Muscle of back (tissue), 11 donors: ENCODE results near the gene ITPR1. TPM values are rescaled to one million over a fixed set of nuclear protein-coding genes. Genes with fewer than 3 reads are reported as not detected.

Experiments
- DNase-seq, 3 donors: peaks; one replicate each; pipeline versions ENCODE4 v3.0.0 to v3.0.0-alpha.2; 2013
- polyA plus RNA-seq, 10 donors: library from polyadenylated mRNA; unstranded; fragments of 120-200 nt; gene quantifications; one replicate each; pipeline ENCODE4 v1.2.1, GENCODE V29; 2013; ENCODE audit not compliant: insufficient read length in 10 of 10

The ITPR1 gene
- polyA plus RNA-seq, 10 donors = 16.2 to 25.2 (median 20.5) TPM

DNA sequence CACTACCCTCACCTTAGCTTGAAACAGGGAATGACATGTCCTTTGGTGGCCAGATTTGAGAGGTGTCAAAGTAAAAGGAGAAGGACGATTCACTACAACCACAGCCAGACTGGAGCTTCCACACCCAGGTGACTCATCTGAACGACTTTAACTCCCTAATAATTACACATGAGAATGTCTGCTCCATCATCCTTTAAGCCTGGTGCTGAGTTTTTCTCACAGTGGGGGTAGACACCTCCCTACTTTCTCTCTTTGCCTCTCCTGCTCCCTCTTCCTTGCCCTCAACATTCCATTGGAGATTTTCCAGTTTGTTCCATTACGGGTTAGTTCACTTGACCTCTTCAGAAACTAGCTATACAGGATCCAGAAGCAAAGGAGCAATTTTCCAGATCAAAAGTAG, 331.8 kb downstream of the ITPR1 start:
- DNase-seq = peak in 1 of 3 donors; percentile 73

DNA sequence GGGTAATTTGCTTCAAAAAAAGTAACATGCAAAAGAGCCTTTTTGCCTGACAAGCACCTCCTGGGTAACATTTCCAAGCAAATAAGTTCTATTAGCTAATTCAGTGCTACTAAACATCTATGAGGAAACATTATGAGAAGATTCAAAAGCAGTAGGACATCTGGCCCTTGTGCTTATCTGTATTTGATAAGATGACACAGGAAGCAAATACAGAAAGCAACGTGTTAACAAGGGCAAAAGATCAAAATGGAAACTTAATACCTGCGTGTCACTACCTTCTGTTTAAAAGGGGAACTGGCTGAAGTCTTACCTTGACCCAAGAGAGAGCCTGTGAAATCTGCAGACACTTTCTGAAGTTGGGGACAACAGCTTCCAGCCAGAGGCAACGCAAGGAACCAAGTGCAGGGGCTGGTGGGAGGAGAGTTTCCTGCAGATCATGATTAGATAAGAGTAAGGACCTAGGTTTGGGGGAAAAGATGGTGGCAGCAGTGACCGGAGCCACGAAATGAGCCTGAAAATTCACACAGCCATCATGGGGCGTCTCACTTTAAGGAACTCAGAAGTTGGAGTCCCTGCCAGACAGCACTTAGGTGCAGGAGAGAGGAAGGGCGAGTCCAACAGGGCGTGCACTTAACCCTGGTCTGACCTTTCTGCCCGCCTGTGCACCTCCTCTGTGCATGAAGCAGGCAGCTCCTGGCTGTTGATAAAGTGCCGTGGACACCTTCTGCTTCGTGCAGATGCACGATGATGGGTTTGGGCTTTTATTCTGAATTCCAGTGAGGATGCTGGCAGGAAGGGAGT, 332.5 kb downstream of the ITPR1 start:
- no peak for DNase-seq

DNA sequence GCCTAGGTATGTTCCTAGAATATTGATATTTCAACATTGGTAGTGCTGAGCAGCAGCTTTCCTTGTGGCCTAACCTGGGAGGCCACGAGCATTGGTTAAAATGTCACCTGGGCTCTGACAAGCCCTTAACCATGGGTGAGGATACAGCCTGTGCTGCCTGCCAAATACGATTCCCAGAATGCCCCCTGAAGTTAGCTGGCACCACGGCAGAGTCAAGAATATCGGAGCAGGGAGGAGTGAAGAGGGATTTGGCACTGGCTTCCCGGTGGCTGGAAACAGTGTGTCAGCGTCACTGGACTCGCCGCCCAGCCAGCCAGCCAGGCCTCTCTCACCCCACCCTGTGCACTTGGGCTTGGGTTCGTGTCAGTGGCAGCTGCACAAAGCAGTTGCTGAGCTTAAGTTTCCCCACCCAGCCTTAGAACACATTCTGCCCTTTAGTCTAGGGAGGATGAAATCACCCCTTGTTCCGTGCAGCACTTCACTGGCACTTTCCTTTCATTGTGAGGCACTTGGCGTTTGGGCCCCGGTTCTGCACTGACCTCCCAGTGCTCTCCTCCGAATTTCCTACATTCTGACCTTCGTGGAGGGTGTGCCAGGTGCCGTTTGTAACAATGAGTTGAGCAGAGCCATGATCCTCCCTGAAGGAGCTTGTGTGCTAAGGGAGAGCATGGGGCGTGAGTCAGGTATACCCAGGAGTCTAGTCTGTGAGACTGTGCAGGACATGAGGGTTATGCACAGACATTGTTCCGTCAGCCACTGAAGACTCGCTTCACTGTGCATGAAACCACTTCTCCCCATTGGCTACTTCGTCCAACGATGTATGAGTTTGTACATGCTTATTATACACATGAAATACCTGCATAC, 333.3 kb downstream of the ITPR1 start:
- DNase-seq = peak; percentile 76 to 85 (median 79)

DNA sequence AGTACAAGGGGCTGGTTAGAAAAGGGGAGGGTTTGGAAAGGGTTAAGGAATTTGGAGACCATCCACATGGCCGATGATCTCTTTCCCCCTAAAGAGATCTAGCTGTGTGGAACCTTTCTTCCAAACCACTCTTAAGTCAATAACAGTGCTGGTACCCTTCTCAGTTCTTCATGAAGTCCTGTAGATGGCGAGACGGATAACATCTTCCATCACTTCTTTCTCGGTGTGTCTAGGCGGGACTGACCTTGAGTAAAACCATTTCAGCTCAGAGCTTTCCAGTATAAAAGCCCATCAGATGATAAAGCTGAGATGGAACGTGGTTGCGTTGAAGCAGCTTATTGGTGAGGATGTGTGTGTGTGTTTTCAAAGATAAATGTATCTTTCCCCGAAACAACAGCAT, 334.6 kb downstream of the ITPR1 start:
- no peak for DNase-seq

DNA sequence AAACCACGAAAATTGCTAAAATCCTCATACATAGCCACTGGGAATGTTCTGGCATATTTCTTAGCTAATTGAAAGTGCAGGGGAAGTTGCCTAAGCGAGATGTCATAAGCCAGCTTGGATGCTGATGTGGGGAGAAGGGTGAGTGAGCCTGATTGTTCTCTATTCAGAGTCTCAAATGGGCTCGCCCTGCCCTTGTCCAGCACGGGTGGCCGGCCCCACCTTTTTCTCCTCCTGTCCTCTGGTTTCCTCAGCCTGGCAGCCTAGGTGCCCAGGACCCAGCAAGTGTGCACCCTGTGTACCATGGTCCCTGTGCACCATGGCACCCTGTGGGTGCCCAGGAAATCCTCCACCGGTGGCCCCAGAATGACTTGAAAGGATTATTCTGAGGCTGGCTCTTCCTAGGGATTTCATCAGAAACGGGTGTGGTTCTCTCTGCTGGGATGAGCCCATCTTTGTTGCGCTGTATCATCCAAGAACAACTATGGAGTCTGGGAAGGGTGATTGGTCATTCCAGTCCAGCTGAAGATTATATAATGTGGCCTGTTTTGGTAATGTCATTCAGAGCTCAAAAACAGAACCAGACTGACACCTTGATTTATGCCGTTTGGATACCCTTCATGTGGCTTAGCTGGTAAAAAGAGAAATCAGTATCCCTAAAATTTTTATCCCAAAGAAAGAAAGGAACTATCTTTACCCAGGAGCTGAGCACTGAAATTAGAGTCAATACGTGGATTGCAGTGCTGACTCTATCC, 335.3 kb downstream of the ITPR1 start:
- peak in 1 of 3 donors; percentile 52 for DNase-seq

DNA sequence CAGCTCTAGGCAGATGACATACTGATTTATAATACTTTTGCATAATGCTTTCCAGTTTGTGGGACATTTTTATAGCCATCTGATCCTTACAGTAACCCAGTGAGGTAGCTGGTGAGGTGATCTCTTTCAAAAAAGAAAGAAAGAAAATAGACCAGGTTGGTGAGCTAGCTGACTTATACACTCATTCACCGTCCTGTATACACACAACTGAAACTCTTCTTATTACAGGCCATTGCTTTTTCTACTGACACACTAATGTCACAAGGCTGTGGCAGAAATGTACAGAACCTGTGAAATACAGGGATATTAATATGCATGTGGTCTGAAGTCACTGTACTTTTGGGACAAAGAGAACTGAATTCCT, 335.9 kb downstream of the ITPR1 start:
- DNase-seq = no peak

DNA sequence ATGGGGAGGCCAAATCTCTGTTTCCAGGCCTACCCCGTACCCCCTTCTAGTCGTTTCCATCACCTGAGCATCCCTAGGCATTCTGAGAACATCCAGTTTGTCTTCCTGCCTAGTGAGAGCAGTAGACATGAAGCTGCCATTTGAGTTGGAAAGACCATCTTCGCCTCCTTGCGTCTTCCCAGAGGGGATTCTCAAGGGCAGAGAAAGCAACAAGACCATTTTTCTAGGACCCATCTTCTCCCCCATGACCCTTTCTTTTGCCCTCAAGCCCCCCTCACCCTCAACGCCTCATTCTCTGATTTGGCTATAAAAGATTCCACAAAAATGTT, 337.4 kb downstream of the ITPR1 start:
- no peak for DNase-seq

DNA sequence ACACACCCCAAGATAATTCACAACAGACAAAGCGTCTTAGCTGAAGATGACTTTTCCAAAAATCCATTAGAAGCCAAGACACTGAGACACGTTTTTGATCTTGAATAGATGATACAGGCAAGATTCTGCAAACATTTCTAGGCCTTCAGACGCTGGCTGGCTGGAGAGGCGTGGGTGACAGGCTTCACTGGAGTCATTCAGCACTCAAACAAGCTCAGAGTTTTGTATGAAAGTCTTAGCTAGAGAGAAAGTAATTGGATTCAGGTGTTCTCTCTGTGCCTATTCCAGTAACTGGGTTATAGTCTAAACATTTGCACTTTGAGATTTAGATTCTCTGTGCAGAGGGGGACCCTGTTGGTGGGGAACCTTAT, 338.4 kb downstream of the ITPR1 start:
- DNase-seq = no peak

DNA sequence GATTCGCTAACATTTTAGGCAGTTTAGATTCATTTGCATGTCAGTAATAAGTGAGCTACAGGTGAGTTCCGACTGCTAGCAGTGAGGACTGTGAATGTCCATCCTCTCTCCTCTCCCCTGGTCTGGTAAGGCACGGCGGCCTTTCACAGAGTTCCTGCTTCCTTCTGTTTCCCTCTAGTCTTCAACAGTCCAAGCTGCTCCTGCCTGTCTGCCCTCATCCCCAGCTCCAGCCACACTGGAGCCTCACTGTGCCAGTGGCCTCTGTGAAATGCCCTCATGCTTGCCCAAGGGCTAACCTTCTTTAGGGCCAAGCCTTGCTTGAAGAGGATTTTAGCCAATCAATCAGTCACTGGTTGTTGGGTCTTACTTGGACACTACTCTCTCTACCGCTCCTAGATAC, 340.3 kb downstream of the ITPR1 start:
- no peak for DNase-seq

DNA sequence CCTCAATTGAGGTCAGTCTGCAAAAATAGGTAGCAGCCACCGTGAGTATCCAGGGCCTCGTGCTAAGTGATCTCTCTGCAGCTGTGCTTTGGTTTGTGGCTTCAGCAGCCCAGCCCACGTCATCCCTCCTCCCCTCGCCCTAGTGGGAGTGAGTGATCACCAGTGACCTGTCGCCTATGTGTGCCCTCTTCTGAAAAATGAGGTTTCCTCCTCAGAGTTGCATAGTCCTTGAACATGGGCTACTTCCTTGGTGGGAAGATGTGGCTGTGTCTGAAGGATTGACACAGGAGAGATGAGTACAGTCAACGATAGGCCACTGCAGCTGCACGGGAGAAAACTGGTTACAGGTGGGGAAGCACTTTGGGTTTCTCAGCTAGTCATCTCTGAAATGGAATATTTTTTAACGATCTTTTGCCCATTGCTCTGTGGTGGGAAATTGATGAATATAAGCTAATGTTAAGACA, 341.3 kb downstream of the ITPR1 start:
- DNase-seq = no peak

DNA sequence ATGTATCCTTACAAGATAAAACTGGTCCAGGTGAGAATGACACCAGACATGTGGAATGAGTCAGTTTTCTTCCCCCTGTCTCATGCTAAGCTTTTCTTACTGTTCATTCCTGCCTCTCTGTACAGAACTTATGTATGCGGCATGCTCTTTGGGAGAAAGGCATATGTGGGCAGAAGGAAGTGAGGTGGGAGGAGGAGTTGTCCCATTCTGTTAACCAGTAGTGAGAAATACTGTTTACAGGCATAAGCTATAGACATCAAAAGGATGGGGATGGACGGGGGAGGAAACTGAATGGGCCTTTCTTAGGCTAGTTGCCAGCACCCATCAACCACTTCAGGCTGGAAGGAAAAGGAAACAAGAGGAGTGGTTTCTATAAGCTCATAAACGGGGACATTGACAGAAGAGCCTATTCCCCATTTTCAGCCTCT, 342.5 kb downstream of the ITPR1 start:
- DNase-seq = no peak

DNA sequence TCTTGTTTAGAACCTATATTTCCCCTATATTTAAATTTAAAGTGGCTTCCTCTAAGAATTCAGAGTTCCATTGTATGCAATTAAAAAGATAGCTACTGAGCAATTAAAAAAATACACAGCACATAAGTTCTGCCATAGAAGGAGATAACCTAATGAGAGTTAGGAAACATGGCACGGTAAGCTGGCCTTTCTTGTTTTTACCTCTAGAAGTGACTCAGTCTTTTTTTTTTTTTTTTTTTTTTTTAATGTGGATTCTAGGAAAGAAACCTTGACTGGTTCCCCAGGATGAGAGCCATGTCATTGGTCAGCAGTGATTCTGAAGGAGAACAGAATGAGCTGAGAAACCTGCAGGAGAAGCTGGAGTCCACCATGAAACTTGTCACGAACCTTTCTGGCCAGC, 343.4 kb downstream of the ITPR1 start:
- DNase-seq = no peak

DNA sequence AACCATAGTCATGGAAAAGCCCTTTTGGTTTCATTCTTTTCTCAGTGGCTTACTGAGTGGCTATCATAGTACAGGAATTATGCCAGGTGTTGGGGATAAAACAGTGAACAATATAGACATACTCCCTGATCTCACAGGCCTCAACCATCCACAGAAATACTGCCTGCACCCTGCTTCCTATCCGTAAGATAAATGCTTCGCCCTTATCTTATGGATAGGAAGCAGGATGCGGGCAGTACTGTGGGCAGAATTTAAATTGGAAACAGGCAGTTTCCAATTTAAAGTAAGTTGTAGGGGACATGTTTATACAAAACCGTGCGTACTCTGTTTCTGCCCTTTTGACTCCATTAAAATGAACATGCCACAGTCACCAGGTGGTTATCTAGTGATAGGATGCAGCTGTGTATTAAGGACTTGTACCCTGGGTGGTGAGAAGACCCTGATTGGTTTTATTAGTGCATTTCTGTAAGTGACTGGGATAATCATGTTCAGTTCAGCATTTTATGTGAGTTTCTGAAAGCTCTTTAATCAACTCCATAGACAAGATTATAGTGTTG, 344.3 kb downstream of the ITPR1 start:
- DNase-seq = no peak

DNA sequence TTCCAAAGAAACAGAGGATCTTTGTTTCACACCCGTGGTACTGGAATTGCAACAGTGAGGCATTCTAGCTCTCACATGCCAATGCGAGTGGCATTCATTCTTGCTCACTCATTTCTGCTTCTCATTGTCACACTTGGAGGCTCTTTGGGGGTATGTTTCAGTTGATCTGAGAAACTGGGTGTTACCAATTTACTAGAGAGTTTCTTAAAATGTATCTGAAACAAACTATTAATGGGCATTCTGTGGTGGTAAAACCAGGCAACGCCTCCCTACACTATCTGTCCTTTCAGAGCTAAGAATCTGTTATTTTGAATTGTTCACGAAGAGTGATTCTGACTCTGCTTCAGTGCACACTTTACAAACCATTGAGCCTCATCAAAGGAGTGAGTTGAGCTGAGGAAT, 345.5 kb downstream of the ITPR1 start:
- DNase-seq = no peak

DNA sequence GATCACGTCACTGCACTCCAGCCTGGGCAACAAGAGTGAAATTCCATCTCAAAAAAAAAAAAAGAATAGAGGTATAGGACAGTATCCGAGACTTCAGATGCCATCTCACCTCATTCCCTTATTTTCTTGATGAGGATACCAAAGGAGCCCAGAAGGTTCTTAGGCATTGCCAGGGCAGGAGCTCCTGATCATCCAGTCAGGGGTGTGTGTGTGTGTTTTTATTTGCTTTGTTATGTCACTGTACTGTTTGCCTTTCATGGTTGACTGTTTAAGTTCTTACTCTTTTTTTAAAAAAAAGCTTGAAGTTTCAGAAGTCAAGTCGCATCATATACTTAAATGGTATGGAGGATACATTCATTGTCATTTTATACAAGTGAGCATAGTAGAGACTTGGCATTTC, 346.1 kb downstream of the ITPR1 start:
- no peak for DNase-seq

DNA sequence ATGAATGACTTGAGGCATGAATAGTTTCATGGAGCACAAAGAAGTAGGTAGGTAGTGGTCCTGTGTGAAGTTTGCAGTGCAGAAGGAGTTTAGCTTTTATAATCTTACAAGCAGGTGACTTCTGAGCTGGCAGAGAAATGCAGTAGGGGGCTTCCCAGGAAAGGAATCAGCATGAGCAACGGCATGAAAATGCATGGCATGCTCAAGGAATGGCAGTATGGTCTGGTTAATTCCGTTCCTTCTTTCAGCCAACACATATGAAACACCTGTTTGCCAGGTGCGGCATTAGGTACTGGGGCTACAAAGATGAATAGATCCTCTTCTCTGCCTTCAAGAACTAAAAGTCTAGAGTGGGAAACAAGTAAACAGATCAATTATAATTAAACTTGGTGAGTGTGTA, 348.1 kb downstream of the ITPR1 start:
- DNase-seq = no peak

DNA sequence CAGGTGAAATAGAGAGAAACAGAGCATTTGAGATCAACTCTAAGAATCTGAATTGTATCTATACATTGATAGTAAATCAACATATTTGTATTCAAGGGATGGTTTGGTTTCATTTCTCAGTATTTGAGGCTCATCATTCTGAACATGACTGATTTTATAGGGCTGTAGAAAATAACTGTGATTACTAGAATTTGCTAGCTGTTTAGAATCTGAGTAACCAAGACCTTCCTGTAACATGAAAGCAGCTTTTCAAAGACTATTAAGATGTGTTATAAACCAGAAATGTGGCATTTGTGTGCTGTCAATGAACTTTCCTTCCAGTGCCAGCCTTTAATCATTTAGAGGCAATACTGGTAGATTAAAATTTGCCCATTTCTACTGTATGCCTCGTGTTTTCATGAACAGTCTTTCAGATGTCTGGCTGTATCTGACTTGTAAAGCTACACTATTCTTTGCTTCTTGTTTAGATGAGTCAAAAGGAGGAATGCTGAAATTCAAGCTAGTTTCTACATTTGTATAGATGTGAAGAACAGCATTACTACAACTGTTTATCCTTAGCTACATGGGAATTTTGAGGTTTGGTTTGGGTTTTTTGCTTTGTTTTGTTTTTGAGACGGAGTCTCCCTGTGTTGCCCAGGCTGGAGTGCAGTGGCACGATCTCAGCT, 348.8 kb downstream of the ITPR1 start:
- DNase-seq = no peak

DNA sequence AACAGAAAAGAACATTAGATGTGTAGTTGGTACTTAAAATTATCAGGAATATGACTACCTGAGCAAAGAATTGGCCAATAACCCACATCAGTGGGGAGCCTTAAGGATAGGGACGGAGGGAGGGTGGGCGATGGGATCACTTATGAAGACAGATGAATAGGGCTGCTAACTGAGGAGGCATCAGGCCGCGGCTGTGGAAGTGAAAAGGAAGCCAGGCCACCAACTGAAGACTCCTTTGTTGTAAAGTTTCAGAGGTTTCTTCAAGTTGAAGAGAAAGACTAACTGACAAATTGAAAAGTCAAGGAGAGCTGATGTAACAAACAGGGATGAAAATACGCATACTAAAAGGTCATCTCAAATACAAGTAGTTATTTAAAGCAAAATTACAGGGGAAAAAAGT, 350.5 kb downstream of the ITPR1 start:
- DNase-seq = no peak

DNA sequence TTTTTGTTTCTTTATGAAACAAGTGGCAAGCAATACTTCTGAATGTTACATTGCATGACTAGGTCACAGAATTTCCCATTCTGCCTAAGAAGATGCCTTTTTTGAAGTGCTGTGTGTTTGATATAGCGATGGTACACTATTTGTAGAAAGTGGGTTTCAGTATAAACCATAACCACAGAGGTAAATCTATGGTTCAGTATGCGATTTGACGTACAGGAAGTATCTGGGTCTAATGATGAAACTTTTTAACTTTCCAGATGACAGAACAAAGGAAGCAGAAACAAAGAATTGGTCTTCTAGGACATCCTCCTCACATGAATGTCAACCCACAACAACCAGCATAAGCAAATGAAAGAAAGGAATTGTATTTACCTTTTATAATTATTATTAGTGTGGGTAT, 352.7 kb downstream of the ITPR1 start:
- DNase-seq = no peak

DNA sequence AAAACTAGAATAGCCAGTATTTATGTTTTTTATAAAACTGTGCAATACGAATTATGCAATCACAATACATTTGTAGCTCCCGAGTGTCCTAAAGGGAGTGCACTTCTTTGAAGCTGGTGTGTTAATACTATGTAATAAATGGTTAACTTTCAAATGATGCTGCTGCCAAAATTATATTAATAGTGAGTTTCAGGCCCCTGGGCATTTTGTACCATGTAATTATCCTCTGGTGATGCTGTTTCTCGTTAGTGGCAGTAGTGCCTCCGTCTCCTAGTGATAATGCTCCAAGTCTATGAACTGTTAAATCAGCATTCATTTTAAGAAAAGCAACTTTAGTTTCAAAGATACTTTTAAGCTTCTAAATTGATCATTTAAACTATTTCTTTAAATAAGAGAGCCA, 353.4 kb downstream of the ITPR1 start:
- no peak for DNase-seq

DNA sequence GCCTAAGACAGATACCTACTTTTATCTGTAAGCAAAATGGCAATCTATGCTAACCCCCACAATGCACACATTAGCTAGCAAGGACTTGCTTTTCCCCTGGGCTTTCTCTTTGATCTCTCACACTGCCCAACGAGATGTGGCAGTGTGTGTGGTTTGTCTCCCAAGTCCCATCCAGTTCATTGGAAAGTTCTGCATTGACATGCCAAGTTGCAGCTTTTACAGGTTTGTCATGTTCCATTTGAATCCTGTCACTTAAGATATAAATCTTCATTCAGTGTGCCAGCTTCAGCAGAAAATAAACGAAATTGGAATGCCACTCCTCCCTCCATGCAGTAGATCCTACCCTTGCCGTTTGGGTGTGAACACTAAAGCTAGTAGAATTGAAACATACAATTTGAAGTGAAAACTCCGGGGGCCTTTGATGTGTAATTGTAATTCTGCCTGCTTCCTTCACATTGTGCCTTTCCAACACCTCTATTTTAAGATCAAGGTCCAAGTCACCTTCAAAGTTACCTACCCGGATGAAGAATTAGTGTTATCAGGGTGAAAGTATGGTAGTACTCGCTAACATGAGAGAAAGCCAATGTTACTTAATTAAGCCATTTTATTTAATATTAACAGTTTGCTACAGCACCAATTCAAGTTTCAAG, 355.2 kb downstream of the ITPR1 start:
- DNase-seq = no peak
